NCI-H1436 (cell line): Measurements from ENCODE around the gene DENND1A.
"Not testable (repeated sequence)": the region's sequence is repeated elsewhere in the genome, so short reads cannot be mapped to it uniquely, and the experiment has no call there.

ENCODE experiments used
- DNase-seq: peaks from one replicate; lab custom pipeline; 2025; lab: John Stamatoyannopoulos, UW

Gene DENND1A

DNA sequence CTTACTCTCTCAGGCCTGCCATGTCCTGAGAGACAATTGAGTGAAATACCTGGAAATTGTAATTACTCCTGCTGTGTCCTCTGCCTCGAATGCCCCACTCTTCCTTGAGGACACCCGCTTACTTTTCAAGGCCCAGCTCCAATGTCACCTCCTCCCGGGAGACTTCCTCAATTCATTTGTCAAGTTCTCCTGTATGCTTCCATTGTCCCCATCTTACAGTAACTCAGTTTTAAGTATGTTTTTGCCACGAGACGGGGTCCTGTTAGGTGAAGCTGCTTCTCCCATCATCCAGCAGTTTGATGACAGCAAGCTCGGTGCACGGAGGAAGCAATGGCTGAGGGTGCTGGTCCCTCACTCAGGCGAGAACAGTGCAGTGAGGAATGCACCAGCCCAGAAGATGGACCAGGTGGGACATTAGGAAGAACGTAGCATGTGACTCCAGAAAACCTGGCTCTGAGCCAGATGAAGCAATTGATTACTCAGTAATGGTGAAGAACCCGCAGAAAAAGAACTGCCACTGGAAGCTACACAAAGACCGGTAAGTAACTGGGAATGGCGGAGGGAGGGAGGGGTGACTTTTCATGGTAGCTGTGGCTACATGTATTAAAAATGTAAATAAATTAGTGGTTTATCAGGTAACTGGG, 274.8 kb downstream of the DENND1A start:
- no peak for DNase-seq

DNA sequence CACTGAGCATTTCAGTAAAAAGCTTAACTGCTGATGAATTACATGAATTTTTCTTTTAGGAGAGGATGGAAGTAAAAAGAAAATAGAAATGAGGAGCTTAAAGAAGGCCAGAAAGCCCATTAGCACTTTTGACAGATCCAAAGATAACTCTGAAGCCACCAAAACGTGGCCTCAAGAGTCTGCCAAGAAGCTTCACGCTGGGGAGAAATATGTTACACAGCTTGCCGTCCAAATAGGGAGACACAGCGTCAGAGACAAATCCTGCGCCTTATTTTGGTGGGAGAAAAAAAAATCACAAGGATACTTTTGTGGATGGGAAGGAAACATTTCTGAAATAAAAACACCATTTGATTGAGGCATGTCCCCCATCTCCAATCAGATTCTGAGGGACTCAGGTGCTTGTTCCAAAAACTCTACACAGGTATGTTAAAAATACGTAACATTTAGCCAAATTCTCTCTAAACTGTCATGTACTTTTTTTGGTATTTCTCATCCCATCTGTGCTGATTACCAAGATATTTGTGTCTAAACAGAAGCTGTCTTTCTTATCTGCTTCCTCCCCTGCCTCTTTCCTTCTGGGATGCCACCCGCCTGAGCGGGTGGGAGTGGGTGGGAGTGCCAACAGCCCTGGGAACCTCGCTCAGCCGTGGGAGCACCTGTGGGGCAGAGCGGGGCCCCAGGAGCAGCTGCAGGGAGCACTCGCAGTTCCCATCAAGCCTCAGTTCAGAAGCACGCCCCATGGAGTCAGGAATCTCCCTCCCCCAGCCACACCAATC, 275.5 kb downstream of the DENND1A start:
- DNase-seq: no peak

DNA sequence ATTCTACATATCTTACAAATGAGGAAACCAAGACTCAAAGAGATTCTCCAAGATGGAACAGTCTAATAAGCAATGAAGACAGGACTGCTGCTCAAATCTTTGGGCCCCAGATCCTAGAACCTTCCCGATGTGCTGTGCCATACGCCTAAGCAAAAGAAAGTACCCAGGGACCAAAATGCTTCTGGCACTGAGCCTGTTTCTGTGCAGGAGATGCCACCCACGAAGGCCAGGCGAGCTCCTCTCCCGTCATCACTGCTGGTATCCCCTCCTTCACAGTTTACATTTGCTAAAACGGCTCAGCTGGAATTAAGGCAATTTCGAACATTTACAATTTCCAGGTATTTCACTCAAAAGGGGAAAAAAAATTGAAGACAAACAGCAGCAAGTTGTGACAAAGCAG, 277.5 kb downstream of the DENND1A start:
- DNase-seq: no peak

- DNase-seq: no peak
Measured at GRCh38 chr9:123651871-123652270, 278.1 kb downstream of the DENND1A start.

GRCh38 chr9:123651273-123651672, 278.7 kb downstream of the DENND1A start:
- DNase-seq: no peak

GRCh38 chr9:123649909-123650308, 280.0 kb downstream of the DENND1A start:
- DNase-seq: no peak

DNA sequence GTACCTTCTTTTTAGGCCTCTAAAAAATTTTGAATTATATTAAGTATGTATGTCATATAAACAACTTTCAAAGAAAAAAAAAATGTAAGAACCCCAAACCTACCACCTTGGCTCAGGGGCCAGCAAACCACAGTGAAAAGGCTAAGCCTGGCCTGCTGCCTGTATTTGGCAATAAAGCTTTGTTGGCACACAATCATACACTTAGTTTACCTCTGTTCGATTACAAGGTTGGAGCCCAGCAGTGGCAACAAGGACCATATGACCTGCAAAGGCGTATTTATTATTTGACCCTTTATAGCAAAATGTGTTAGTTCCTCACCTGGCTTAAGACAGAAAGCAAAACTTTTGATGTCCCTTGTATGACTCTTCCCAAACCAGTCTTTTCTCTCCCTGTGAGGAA, 282.8 kb downstream of the DENND1A start:
- DNase-seq: no peak

GRCh38 chr9:123645762-123646161, 284.2 kb downstream of the DENND1A start:
- DNase-seq: no peak

- no peak for DNase-seq
Measured at GRCh38 chr9:123645126-123645525, 284.8 kb downstream of the DENND1A start.

- DNase-seq: no peak
Measured at GRCh38 chr9:123643518-123643917, 286.4 kb downstream of the DENND1A start.

GRCh38 chr9:123642291-123643278, 287.3 kb downstream of the DENND1A start:
- peak; percentile 91 for DNase-seq

GRCh38 chr9:123640792-123641222, 289.1 kb downstream of the DENND1A start:
- DNase-seq: no peak

- no peak for DNase-seq
Measured at GRCh38 chr9:123639743-123640142, 290.2 kb downstream of the DENND1A start.

DNA sequence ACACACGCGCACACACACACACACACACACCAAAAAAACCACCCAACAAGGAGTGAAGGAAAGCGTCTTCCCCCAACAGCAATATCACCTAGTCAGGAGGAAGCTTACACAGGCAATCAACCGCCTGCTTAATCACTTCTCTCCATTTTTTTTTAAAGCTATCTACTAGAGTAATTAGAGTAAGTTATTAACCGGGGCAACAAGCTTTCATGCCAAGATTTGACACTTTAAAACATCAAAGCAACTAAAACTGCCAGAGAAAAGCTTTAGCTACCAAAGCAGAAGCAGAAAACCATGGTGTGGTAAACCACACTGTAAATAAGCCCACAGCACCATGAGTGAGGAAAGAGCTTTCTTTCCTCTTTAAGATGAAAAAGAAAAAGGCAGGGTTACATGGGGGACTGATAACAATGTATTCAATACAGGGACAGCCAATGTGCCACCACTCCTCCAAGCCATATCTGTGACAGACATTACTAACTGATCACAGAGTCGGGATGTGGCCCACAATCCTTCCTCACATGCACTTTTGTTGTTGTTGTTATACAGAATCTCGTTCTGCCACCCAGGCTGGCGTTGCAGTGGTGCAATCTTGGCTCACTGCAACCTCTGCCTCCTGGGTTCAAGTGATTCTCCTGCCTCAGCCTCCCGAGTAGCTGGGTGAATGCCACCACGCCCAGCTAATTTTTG, 291.8 kb downstream of the DENND1A start:
- DNase-seq: peak; percentile 25

DNA sequence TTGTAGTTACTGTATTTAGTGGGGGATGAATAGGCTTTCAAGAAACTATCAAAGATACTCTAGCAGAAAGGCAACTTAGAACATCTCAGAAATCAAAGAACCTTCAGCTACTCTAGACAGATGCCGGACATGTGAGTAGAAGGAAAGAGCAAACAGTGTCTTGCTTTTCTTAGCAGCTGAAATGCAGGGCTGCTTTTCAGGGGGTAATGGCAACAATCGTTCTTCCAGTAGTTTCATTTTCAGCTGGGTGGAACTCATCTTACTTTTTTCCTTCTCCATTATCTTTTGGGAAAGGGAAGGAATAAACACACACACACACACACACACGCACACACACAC, 292.4 kb downstream of the DENND1A start:
- no peak for DNase-seq

- not testable (repeated sequence) for DNase-seq
Measured at GRCh38 chr9:123636805-123637204, 293.1 kb downstream of the DENND1A start.

DNA sequence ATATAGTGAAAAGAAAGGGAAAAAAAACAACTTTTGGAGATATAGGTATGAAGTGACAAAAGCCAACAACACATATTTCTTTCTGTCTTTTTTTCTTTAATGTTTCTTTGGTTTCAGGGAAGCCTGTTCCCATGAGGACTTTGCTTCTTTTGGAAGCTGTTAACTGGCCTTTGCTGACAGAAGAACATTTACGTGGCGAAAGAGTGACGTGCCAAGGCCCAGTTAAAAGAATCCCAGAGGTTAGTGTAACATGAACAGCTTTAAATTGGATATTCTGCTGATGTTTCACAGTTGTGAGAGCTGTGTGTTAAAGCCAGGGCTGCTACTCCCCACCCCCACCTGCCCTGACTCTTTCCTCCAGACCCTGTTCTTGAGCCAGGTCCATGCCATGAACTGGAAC, 298.1 kb downstream of the DENND1A start:
- no peak for DNase-seq

GRCh38 chr9:123630233-123630632, 299.7 kb downstream of the DENND1A start:
- no peak for DNase-seq

DNA sequence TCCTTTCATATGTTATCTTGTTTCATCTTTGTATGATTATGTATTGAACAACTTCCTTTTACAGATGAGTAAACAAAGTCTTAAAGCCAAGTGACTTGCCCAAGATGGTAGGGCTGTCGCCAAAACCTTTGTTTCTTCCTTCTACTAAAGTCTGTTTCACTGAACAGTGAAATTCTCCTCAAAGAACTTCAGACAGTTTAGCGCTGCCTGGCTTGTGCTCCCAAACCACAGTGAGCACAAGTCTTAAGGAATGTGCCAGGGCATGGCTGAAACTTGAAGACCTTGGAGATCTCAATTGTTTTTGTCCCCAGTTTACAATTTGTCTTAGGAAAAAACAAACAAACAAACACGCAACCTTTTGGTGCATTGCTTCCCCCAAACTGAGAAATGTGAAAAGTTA, 300.4 kb downstream of the DENND1A start:
- no peak for DNase-seq

- no peak for DNase-seq
Measured at GRCh38 chr9:123622711-123623241, 307.1 kb downstream of the DENND1A start.

DNA sequence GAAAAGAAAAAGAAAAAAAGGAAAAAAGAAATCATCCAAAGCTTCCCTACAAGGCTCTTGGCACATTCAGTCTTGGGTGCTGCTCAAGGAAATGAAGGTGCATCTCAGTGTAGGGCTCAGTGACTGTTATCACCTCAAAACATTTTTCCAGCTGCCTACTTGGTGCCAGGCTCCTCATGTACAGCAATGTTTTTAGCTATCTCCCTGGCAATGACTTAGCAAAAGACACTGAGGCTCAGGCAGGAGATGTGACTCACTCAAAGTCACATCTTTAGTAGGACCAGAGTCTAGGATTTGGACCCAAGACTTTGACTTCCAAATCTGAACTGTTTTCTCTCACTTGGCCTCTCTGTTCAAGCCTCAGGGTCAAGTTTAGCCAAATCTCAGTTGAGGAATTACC, 309.7 kb downstream of the DENND1A start:
- no peak for DNase-seq
